GM12864 (cell line): ENCODE data around the gene LENG8.

ENCODE experiments used
- DNase-seq: peaks from one replicate; pipeline ENCODE4 v3.0.0-alpha.2; 2011; ENCODE audit warnings: low read depth
- H3K4me3 ChIP-seq: 2 replicates; pipeline ENCODE4 v1.5.1; 2011; ENCODE audit warnings: mild to moderate bottlenecking, low read depth, low read length, control low read depth
- CTCF ChIP-seq: IDR thresholded peaks from 2 replicates; pipeline ENCODE4 v1.5.1; 2011; ENCODE audit warnings: low read depth, mild to moderate bottlenecking, moderate library complexity, low read length, control low read depth, inconsistent platforms; ENCODE audit errors: missing control alignments

The LENG8 gene

GRCh38 chr19:54422136-54422535 is 26.9 kb upstream of the LENG8 start:
- no peak for TF ChIP-seq CTCF
- no peak for DNase-seq
- H3K4me3 ChIP-seq, result no peak overlapping the region

GRCh38 chr19:54424201-54424600 is 24.8 kb upstream of the LENG8 start:
- no peak for DNase-seq
- H3K4me3 ChIP-seq, result no peak overlapping the region
- TF ChIP-seq CTCF, result no peak

GRCh38 chr19:54424660-54425381 is 24.2 kb upstream of the LENG8 start:
- H3K4me3 ChIP-seq, result no peak overlapping the region
- TF ChIP-seq CTCF, result no peak
- DNase-seq, result no peak

- no peak overlapping the region for H3K4me3 ChIP-seq
- no peak for TF ChIP-seq CTCF
- no peak for DNase-seq
Measured at GRCh38 chr19:54425382-54425723, 23.6 kb upstream of the LENG8 start.

GRCh38 chr19:54426291-54426931 is 22.6 kb upstream of the LENG8 start:
- no peak for TF ChIP-seq CTCF
- H3K4me3 ChIP-seq, result no peak overlapping the region
- DNase-seq, result no peak

GRCh38 chr19:54427586-54427985 is 21.4 kb upstream of the LENG8 start:
- no peak overlapping the region for H3K4me3 ChIP-seq
- DNase-seq, result no peak
- no peak for TF ChIP-seq CTCF
